ENCODE data around the gene MYF6.

The MYF6 gene

GRCh38 chr12:80704420-80704819 lies 3.0 kb upstream of the MYF6 start:
- no peak for DNase-seq (ENCODE audit: low read depth)
- H3K4me3 ChIP-seq (ENCODE audit: low read depth, low read length): no peak overlapping the region
- TF ChIP-seq CTCF (IDR thresholded peaks at IDR 0.05; ENCODE audit: insufficient read depth, low read depth, low read length, missing control alignments): no peak

GRCh38 chr12:80707830-80708258 lies 410 bp downstream of the MYF6 start:
- no peak overlapping the region for H3K4me3 ChIP-seq (ENCODE audit: low read depth, low read length)
- no peak for TF ChIP-seq CTCF (IDR thresholded peaks at IDR 0.05; ENCODE audit: insufficient read depth, low read depth, low read length, missing control alignments)
- no peak for DNase-seq (ENCODE audit: low read depth)

GRCh38 chr12:80708259-80708974 lies 983 bp downstream of the MYF6 start:
- TF ChIP-seq CTCF (IDR thresholded peaks at IDR 0.05; ENCODE audit: insufficient read depth, low read depth, low read length, missing control alignments): no peak
- H3K4me3 ChIP-seq (ENCODE audit: low read depth, low read length): peak overlapping the region; percentile 41
- DNase-seq (ENCODE audit: low read depth): peak; percentile 26

- H3K4me3 ChIP-seq (ENCODE audit: low read depth, low read length): peak overlapping the region; percentile 41
- TF ChIP-seq CTCF (IDR thresholded peaks at IDR 0.05; ENCODE audit: insufficient read depth, low read depth, low read length, missing control alignments): no peak
- DNase-seq (ENCODE audit: low read depth): no peak
Measured at GRCh38 chr12:80708975-80709328, 1.5 kb downstream of the MYF6 start.

- TF ChIP-seq CTCF (IDR thresholded peaks at IDR 0.05; ENCODE audit: insufficient read depth, low read depth, low read length, missing control alignments): peak; percentile 63
- H3K4me3 ChIP-seq (ENCODE audit: low read depth, low read length): no peak overlapping the region
- peak; percentile 55 for DNase-seq (ENCODE audit: low read depth)
Measured at GRCh38 chr12:80709811-80710726, 2.6 kb downstream of the MYF6 start.

GRCh38 chr12:80710727-80711449 lies 3.5 kb downstream of the MYF6 start:
- TF ChIP-seq CTCF (IDR thresholded peaks at IDR 0.05; ENCODE audit: insufficient read depth, low read depth, low read length, missing control alignments): no peak
- DNase-seq (ENCODE audit: low read depth): no peak
- H3K4me3 ChIP-seq (ENCODE audit: low read depth, low read length): no peak overlapping the region
